Fibroblast of villous mesenchyme (primary cell): ENCODE measurements around the gene ATAT1. TPM values are rescaled to one million over a fixed set of nuclear protein-coding genes. Genes with fewer than 3 reads are reported as not detected.
"Not testable (repeated sequence)": the region's sequence is repeated elsewhere in the genome, so short reads cannot be mapped to it uniquely, and the experiment has no call there.

ENCODE experiments used
- DNase-seq: peaks from one replicate; pipeline ENCODE4 v3.0.0-alpha.2; 2010; ENCODE audit warnings: low read depth
- H3K4me3 ChIP-seq: 2 replicates; pipeline ENCODE4 v1.5.1; 2011; ENCODE audit warnings: low read depth, mild to moderate bottlenecking, low read length
- CTCF ChIP-seq: IDR thresholded peaks from 2 replicates; pipeline ENCODE4 v1.5.1; 2012; ENCODE audit warnings: low read depth, mild to moderate bottlenecking, low read length; ENCODE audit not compliant: insufficient read depth
- total RNA-seq: library from RNA; depleted of rRNA; stranded (reverse); fragments of >200 nt; gene quantifications from 2 replicates; pipeline ENCODE4 v1.2.3, GENCODE V29; 2012

The ATAT1 gene
- total RNA-seq, 1 donor: 5.2 TPM

DNA sequence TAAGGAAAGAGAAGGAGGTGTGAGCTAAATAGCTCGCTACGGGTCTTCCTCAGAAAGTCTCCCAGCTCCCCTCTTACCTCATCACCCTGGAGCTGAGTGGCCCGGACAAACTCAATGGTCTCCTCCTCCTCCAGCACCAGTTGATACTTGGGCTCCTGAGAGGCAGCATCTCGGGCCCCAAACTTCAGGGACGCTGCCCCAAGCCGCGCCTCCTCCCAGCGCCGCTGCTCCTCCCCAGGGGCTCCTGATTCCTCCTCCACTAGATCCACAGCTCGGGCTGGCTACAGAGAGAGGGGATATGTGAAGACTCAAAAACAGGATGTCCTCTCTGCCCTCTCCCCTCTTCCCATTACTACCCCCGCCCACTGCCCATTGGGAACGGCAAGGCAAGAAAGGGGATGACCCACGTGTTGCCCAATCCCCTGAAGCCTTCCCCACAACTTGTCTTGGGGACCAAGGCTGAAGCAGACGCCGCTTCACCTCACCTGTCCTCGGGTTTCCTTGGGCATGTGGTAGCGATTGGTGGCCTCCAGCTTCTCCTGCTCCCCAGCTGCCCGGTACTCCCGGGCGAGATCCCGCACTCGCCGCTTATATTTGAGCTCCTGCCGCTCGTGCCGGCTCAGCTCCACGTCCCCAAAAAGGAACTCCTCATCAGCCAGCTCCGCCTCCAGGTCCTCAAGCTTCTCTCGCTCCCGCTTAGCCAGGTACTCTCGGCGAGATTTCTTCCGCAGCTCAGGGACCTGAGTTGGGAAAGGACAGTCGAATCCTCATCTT, 38.5 kb downstream of the ATAT1 start:
- no peak for TF ChIP-seq CTCF
- no peak overlapping the region for H3K4me3 ChIP-seq
- DNase-seq: no peak

DNA sequence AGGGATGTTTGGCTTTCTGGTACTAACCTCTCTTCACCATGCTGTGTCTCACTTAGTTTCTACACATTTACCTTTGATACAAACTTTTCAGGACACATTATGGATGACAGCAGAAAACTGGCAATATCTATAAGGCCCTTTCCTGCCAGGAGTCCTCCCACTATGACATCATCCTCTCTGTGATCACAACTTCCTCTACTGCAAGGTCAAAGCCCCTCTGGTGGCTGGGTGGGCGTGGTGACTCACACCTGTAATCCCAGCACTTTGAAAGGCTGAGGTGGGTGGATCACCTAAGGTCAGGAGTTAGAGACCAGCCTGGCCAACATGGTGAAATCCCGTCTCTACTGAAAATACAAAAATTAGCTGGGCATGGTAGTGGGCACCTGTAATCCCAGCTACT, 39.6 kb downstream of the ATAT1 start:
- not testable (repeated sequence) for DNase-seq, H3K4me3 ChIP-seq

GRCh38 chr6:30670760-30671527, 44.3 kb downstream of the ATAT1 start:
- TF ChIP-seq CTCF: peak; percentile 28
- DNase-seq: no peak

DNA sequence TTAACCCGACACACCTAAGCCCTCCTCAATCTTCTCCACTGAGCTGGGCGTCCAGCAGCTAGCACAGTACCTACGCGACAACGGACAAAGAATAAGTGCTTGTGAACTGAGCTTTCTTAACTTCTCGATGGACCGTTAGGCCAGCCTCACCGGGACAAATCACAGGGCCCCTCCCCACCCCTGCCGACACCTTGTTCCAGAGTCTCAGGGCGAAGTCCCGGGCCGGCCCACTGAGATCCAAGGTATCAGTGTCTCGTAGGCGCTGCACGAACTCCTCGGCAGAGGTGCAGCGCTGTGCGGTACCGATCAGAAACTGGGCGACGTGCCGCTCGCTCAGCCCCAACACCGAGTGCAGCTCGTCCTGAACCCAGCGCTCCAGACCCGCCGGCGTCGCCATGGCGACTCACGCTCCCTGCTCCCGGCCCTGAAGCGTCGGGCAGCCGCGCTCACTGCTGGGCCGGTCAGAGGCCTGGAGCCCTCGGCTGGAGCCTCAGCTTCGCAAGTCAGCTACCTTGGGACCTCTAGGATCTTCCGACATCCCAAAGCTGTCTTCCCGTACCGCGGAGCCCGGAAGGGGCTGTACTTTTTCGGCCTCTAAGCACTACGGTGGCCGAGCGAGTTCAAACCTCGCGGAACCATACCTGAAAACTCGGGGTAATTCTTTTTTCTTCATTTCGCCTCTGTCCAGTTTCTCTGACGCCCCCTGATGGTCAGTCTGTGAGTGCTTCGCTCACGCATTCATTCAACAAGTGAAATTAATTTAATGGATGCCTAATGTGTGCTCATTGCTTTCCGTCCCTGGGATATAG, 46.0 kb downstream of the ATAT1 start, which contains the start of gene DHX16:
Gene DHX16, minus strand, starts transcription at position 562 of the 809 bp plus-strand sequence. Its CDS starts 165 bp downstream, at position 397.
- TF ChIP-seq CTCF: peak; percentile 90
- peak within 1 kb of the TSS; percentile 89 for H3K4me3 ChIP-seq
- peak; percentile 99 for DNase-seq

More at GRCh38 chr6:30670760-30671527, 44.3 kb downstream of the ATAT1 start:
- no peak overlapping the region for H3K4me3 ChIP-seq

DNA sequence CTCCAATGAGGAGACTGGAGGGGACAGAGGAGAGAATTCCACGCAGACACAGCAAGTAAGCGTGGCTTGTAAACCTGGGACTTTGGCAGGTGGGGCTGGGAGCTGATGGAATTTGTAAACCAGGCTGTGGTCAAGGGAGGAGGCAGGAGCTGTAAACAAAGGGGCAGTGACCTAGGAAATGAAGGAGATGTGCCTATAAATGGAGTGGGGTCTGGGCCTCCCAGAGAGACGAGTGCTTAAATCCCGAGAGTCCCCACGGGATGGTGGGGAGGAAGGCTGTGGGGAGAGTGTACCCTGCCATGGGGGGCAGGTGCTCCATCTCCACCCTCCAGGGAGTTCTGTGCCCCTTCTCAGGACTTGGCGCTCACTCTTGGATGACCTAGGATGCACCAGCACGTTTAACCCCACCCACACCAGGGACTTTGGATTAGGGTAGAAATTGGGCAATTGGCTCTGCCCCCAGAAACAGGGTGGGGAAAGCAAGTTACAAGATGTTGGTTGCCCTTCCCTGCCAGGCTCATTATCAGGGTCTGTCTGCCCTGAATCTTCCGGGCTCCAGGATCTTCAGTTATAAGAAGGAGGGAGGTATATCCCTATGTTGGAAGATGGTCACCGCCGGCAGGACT, 50.1 kb downstream of the ATAT1 start:
- DNase-seq: no peak
- no peak for TF ChIP-seq CTCF
- no peak overlapping the region for H3K4me3 ChIP-seq

GRCh38 chr6:30678964-30679726, 52.5 kb downstream of the ATAT1 start:
- peak; percentile 97 for TF ChIP-seq CTCF
- H3K4me3 ChIP-seq: peak overlapping the region; percentile 21
- peak; percentile 84 for DNase-seq
